Ramos (cell line): Measurements from ENCODE around the gene LTN1.

Experiments used
- in situ Hi-C: fragments of 300-500 bp; cut with MboI; formaldehyde crosslinking; loops from one replicate; pipeline ENCODE4 v1.14.3; 2022; ENCODE audit warnings: low sequenced_read_pairs; ENCODE audit not compliant: unreplicated experiment

Gene LTN1

DNA sequence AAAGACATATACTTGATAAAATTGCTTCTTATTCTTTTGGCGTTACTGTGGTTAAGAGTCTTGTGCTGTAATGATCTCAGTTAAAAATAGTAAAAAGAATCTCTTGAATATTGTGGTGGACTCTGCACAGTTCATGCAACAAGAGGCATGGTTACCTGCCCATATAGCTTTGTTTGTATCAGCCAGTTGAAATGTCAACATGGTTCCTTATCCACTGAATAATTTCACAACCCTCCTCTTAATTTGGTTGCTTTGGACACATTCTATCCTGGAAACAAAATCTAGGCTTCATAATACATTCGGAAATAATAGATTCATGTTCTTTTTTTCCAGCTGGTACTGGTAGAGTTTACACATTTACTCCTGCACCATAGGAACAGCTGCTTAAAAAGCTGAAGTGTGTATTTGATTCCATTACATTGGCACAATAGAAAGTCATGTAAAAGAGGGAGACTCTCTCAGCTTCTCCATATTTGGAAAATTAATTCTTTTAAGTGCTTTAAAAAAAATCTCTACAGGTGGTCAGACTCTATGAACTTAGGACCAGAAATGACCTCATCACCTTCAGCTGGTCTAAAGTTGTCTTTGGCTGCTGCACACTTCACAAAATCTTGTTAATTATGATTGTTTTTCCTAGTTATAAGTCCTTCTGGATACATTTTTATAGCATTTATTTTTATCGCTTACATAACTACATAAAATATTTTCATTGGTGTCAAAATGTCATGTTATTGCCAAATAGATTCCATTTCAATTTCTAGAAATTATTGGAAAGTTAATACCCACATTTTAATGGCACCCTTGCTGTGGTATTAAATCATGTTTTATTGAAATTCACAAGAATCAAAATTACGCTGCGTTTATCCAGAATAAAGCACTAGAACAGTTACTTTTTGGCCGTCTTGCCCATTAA is 100.2 kb downstream of the LTN1 start:
- in situ Hi-C loops, result no loop called here

DNA sequence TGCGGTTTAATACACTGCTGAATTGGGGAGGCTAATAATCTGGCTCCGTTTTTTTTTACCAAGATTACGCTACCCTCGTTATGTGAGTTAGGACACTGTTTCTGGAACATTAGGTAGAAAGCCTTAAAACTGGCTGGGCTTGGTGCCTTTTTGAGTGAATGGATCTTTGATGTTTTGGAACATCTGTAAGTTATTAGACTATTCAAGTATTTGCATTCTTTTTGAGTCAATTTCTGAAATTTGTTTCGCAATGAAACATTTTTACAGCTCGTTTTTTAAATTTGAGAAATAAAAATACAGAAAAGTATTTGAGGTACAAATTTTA is 106.9 kb downstream of the LTN1 start:
- in situ Hi-C loops, result no loop called here

DNA sequence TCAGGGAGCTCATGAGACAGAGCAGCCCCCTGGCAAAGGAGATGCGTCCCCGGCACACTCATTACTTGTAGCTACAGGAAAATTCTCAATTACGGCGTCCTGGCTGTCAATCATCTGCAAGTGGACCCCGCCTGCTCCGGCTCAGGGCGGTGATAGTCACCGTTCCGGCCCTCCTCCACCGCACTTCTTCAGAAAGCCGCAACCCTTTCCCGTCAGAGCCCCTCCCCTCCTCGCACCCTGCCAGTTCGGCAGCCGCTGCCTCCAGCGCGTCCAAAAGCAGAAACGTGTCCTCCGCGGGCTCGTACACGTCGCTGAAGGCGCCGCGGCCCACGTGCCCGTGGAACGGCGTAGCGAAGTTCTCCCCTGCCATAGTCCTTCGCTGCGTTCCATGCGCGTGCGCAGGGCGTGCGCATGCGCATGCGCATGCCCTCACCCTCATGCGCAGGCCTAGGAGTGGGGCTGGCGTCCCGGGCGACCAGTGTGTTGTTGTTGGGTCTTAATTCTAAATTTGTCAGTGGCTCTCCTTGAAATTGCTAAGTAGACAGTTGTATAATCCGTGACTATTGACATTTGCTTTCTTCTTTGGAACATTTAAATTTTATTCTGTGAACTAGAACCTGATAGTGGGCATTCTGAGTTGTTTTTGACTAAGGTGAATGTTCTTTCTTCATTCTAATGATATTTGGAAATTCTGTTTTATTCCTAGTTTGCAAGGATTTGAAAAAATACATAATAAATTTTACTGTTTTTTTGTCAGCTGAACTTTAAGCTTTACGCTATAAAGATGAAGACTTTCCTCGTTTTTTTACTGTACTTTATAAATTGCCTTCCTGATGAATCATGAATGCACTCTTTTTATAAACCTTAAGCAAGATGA is 107.5 kb downstream of the LTN1 start:
- in situ Hi-C loops, result no loop called here

DNA sequence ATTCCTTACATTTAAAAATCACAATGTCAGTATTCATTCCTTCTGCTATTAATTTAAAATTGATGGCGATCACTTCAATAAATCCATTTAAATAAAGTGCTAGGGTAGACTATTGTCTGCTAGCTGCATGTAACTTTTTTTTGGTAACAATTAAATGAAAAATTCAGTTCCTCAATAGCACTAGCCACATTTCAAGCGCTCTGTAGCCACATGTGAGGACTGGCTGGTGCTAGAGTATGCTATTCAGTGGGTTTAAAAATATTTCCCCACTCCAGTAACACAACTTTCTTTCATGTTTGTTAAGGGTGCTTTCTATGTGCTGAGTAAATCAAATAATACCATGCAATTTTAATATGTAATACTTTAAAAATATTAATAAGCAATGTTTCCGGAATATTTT is 108.2 kb downstream of the LTN1 start:
- in situ Hi-C loops, result no loop called here

DNA sequence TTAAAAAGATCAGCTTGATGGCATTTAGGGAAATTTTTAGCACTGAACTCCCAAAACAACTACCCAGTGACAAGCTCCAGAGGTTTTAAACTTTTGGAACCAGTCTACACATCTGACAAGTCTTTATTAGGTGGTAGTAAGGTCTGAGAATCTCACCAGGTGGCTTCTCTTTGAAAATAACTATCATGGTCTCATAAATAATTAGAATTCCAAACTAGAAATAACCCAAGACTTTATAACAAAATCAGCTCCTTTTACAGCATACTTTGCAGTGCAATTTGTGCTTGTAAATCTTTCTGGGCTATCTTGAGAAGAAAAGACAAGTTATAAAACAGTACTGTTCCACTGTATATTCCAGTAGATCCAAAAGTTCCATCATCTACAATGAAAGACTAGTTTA is 108.7 kb downstream of the LTN1 start:
- in situ Hi-C loops, result no loop called here

DNA sequence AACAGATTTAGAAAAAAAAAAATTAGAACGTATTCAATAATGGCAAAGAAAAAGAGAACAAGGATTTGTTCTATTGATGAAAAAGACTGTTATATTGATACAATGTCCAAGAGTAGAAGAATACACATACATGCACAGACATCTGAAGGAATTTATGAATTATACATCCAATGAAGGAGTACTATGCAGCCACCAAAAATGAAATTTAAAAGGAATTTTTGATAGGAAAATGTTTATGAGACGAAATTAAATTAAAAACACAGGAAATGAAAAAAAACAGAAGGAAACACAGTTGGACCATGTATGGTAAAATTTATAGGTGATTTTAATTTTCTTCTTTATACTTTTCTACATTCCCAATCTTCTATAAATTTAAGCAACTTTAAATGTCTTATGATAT is 110.3 kb downstream of the LTN1 start:
- in situ Hi-C loops, result no loop called here
